ENCODE measurements around the gene FHIP1A. TPM values are rescaled to one million over a fixed set of nuclear protein-coding genes. Genes with fewer than 3 reads are reported as not detected.
A peak's percentile ranks its signal among the peaks of the same experiment; 100 is the strongest.
"Not testable (repeated sequence)": the region's sequence is repeated elsewhere in the genome, so short reads cannot be mapped to it uniquely, and the experiment has no call there.

FHIP1A gene
- total and polyA plus RNA-seq, 2 donors, result 1.2 to 7.7 TPM

DNA sequence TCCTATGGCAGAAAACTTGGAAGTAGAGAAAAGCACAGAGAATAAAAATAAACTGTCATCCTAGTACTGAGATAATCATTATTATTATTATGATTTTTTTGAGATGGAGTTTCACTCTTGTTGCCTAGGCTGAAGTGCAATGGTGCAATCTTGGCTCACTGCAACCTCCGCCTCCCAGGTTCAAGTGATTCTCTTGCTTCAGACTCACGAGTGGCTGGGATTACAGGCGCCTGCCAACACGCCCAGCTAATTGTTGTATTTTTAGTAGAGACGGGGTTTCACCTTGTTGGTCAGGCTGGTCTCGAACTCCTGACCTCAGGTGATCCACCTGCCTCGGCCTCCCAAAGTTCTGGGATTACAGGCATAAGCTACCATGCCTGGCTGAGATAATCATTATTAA lies 4.2 kb upstream of the FHIP1A start:
- H3K27ac ChIP-seq (ENCODE audit: low read depth); DNase-seq (ENCODE audit: extremely low spot score); H3K4me3 ChIP-seq (ENCODE audit: low read depth, low read length); H3K4me1 ChIP-seq (ENCODE audit: insufficient read depth); H3K36me3 ChIP-seq (ENCODE audit: insufficient read depth): not testable (repeated sequence)
- WGBS, result 90% methylated on average over 7 of the region's 7 CpGs

DNA sequence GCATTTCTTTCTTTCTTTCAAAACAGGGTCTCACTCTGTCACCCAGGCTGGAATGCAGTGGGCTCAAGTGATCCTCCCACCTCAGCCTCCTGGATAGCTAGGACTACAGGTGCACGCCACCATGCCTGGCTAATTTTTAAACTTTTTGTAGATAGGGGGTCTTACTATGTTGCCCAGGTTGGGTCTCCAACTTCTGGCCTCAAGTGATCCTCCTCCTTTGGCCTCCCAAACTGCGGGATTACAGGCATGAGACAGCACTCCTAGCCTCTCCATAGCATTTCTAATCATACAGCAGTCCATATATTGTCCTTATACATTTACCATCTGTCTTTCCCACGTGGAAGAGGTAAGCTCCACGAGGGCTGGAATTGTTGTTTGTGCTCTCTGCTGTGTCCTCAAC lies 2.0 kb upstream of the FHIP1A start:
- no peak for DNase-seq (ENCODE audit: extremely low spot score)
- no peak overlapping the region for H3K27ac ChIP-seq (ENCODE audit: low read depth)
- WGBS, result 96% methylated on average over 4 of the region's 4 CpGs
- H3K4me1 ChIP-seq (ENCODE audit: insufficient read depth), result no peaks in the 10 kb centered on the region
- H3K36me3 ChIP-seq (ENCODE audit: insufficient read depth), result no peaks in the 10 kb centered on the region
- H3K4me3 ChIP-seq (ENCODE audit: low read depth, low read length), result no peak overlapping the region

DNA sequence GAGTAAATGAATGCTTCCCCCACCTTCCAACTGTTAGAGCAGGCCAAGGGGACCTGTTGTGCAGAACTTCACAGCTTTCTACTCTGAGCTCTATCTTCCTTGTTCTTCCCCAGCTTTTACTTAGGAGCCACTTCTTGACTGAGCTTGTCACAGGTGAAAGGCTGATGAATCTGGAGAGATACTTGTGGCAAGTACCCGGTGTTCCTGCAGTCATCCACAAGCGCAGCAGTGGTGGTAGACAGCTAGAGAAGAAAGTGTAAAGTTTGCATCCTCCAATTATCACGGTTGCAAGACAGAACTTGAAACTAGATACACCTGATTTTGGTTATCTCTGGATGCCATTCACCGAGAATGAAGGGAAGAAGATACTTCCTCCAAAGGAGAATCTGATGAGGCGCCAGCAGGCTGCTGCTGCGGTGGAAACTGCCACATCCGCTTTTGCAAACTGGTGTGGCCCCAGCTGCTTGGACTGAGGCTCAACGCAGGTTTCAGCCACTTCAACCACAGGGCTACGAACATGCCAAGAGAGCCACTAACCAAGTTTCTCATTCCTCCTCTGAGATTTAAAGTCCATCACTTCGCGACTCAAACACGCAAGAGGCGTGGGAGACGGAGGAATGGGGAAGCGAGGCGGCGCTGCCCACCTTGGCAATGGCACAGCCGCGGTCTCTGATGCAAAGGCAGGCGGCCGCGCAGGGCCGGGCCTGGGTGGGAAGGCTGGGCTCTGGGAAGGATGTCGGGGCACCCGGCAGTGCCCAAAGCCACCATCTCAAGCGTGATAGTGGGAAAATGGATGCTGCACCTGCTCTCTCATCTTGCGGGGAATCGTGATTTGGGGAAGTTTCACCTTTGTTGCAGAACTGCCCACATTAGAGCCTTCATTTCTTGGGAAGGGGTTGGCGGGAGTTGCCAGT lies 1.3 kb upstream of the FHIP1A start:
- H3K27ac ChIP-seq (ENCODE audit: low read depth), result peak overlapping the region; percentile 31

GRCh38 chr4:151408380-151408629 lies 671 bp upstream of the FHIP1A start:
- Histone ChIP-seq H3K36me3 (ENCODE audit: insufficient read depth) (no peaks in the 10 kb centered on the region), H3K4me3 (ENCODE audit: low read depth, low read length) (peak overlapping the region; percentile 48), H3K4me1 (ENCODE audit: insufficient read depth) (no peaks in the 10 kb centered on the region), H3K27ac (ENCODE audit: low read depth) (peak overlapping the region; percentile 31)
- no peak for DNase-seq (ENCODE audit: extremely low spot score)
- WGBS, result 8% methylated on average over 8 of the region's 8 CpGs

More for the DNA sequence above, 1.3 kb upstream of the FHIP1A start:
- WGBS, result 30% methylated on average over 29 of the region's 29 CpGs
- peak overlapping the region; percentile 48 for H3K4me3 ChIP-seq (ENCODE audit: low read depth, low read length)
- DNase-seq (ENCODE audit: extremely low spot score), result no peak
- H3K36me3 ChIP-seq (ENCODE audit: insufficient read depth), result no peaks in the 10 kb centered on the region
- H3K4me1 ChIP-seq (ENCODE audit: insufficient read depth), result no peaks in the 10 kb centered on the region

DNA sequence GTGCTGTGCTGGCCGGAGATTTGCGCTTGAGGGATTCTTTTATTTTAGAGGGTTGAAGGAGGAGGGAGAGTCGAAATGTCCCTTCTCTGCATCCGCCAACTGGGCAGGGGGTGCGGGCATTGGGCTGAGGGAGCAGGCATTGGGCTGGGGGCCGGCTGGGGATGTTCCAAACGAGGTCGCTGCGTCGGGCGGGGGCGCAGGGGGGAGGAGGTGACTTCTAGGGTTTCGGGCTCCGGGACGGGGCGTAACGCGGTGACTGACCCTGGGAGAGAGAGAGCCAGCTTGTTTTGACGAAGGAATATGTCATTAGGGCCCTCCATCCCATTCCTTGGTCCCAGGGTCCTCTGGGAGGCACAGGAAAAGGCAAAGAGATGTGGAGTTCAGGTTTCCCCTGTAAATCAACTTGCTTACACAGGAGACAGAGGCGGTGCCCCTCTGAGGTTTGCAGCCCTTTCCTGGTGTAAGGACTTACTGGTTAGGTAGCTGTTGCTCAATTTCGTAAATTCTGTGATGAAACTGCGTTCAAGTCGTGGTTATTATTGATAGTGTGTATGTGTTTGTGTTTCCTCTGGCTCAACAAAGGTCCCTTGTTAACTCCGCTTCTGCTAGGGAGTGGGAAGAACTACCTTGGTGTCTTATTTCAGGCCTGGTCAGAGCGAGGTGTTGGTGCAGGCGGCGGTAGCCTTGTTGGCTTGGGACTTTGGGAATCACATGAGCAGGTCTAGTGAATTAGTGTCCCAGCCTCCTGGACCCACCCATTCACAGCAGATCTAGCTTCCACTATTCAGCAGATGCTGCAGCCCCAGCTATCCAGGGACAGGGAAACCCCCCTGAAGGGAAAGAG lies 716 bp downstream of the FHIP1A start:
- no peak for DNase-seq (ENCODE audit: extremely low spot score)
- WGBS, result 12% methylated on average over 27 of the region's 27 CpGs

GRCh38 chr4:151415978-151416377 lies 7.0 kb downstream of the FHIP1A start:
- Histone ChIP-seq H3K27ac (ENCODE audit: low read depth) (no peak overlapping the region), H3K4me3 (ENCODE audit: low read depth, low read length) (no peak overlapping the region), H3K36me3 (ENCODE audit: insufficient read depth) (no peaks in the 10 kb centered on the region), H3K4me1 (ENCODE audit: insufficient read depth) (no peaks in the 10 kb centered on the region)
- DNase-seq (ENCODE audit: extremely low spot score), result no peak

More for the DNA sequence above, 716 bp downstream of the FHIP1A start:
- Histone ChIP-seq H3K36me3 (ENCODE audit: insufficient read depth) (no peaks in the 10 kb centered on the region), H3K4me3 (ENCODE audit: low read depth, low read length) (peak overlapping the region; percentile 48), H3K4me1 (ENCODE audit: insufficient read depth) (no peaks in the 10 kb centered on the region), H3K27ac (ENCODE audit: low read depth) (peak overlapping the region; percentile 59)

DNA sequence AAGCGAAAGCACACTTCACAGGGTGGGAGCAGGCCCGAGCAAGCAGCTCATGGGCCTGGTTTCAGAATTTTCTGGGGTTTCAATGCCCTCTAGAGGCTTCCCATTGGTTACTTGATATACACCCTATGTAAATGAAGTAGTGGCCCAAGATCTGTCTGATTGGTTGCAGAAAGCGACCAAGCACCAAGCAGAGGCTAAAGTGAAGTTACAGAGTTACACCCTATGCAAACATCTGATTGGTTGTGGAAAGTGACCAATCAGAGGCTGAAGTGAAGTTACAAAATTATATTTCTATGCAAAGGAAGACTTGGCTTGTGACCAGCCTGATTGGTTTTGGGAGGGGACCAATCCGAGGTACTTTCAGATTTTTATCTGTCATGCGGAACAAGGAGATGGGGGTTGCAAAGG lies 8.2 kb downstream of the FHIP1A start:
- WGBS, result 86% methylated on average over 5 of the region's 5 CpGs
- no peak for DNase-seq (ENCODE audit: extremely low spot score)
- no peaks in the 10 kb centered on the region for H3K4me1 ChIP-seq (ENCODE audit: insufficient read depth)
- H3K36me3 ChIP-seq (ENCODE audit: insufficient read depth), result no peaks in the 10 kb centered on the region
- H3K27ac ChIP-seq (ENCODE audit: low read depth), result no peak overlapping the region
- H3K4me3 ChIP-seq (ENCODE audit: low read depth, low read length), result no peak overlapping the region

DNA sequence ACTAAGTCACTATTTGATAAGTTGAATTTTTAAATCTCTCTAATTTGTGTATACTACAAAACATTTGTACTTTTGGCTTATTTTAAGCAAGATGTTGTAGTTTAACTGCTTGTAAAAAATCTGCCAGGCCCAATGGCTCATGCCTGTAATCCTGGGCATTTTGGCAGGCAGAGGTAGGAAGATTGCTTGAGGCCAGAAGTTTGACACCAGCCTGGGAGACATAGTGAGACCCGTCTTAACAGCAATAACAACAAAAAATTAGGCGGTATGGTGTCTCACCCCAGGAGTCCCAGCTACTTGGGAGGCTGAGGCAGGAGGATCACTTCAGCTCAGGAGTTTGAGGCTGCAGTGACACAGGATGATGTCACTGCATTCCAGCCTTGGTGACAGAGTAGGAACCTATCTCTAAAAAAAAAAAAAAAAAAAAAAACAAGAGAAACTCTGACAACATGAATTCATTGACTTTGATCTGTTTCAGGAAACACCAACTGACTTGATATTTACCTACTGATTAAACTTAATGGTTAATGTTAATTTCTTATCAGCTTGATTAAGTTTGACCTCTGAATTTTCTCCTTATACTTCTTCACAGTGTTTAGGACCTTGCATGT lies 8.9 kb downstream of the FHIP1A start:
- Histone ChIP-seq H3K36me3 (ENCODE audit: insufficient read depth) (no peaks in the 10 kb centered on the region), H3K27ac (ENCODE audit: low read depth) (no peak overlapping the region), H3K4me3 (ENCODE audit: low read depth, low read length) (no peak overlapping the region), H3K4me1 (ENCODE audit: insufficient read depth) (no peaks in the 10 kb centered on the region)
- DNase-seq (ENCODE audit: extremely low spot score), result no peak
- 87% methylated on average over 2 of the region's 2 CpGs for WGBS

GRCh38 chr4:151418385-151418784 lies 9.4 kb downstream of the FHIP1A start:
- Histone ChIP-seq H3K4me3 (ENCODE audit: low read depth, low read length) (no peak overlapping the region), H3K4me1 (ENCODE audit: insufficient read depth) (no peaks in the 10 kb centered on the region), H3K36me3 (ENCODE audit: insufficient read depth) (no peaks in the 10 kb centered on the region), H3K27ac (ENCODE audit: low read depth) (no peak overlapping the region)
- no peak for DNase-seq (ENCODE audit: extremely low spot score)

GRCh38 chr4:151418856-151419255 lies 9.9 kb downstream of the FHIP1A start:
- WGBS, result 93% methylated on average over 1 of the region's 1 CpG
- H3K27ac ChIP-seq (ENCODE audit: low read depth), result no peak overlapping the region
- H3K36me3 ChIP-seq (ENCODE audit: insufficient read depth), result no peaks in the 10 kb centered on the region

GRCh38 chr4:151420250-151420807 lies 11.4 kb downstream of the FHIP1A start:
- DNase-seq (ENCODE audit: extremely low spot score), result no peak
- Histone ChIP-seq H3K4me3 (ENCODE audit: low read depth, low read length) (no peak overlapping the region), H3K27ac (ENCODE audit: low read depth) (no peak overlapping the region), H3K4me1 (ENCODE audit: insufficient read depth) (no peaks in the 10 kb centered on the region), H3K36me3 (ENCODE audit: insufficient read depth) (no peaks in the 10 kb centered on the region)

More at GRCh38 chr4:151418856-151419255, 9.9 kb downstream of the FHIP1A start:
- no peak for DNase-seq (ENCODE audit: extremely low spot score)
- Histone ChIP-seq H3K4me3 (ENCODE audit: low read depth, low read length) (no peak overlapping the region), H3K4me1 (ENCODE audit: insufficient read depth) (no peaks in the 10 kb centered on the region)

DNA sequence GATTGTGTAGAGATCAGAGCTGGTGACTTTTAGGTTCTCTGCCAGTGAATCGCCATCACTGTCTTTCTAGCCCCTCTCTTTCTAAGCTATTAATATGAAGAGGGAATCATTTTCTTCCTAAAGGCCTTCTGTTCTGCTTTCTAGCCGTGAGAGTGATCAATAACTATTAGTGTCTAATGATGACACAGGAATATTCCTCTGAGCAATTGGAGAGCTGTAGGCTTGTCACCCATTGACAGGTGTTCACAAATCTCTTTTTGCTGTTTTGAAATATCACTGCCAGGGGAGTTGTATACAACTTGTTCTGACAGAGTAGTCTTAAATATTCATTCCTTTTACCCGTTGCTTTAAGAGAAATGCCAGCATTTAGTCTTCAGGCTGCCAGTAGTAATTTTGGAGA lies 13.9 kb downstream of the FHIP1A start:
- no peak overlapping the region for H3K27ac ChIP-seq (ENCODE audit: low read depth)
- no peak for DNase-seq (ENCODE audit: extremely low spot score)

DNA sequence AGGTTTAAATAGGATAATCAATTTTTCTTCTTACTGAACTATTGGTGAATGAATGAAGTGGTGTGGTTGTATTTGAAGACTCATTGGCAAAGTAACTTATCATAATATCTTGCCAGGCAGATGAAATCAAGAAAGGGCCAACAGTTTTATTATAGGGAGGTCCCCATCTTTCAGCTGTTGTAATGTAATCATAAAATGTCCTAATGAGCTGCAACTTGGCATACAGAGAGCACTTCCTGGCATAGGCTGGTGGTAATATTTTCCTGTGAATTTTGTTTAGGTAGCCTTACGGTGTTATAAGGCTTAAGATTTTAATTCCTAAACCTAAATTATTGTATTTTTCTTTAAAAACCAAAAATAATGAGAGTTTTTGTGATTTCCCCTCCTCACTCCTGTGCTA lies 17.5 kb downstream of the FHIP1A start:
- no peak overlapping the region for H3K27ac ChIP-seq (ENCODE audit: low read depth)
- no peaks in the 10 kb centered on the region for H3K4me1 ChIP-seq (ENCODE audit: insufficient read depth)
- H3K4me3 ChIP-seq (ENCODE audit: low read depth, low read length), result no peak overlapping the region
- no peak for DNase-seq (ENCODE audit: extremely low spot score)
- WGBS, result 69% methylated on average over 1 of the region's 1 CpG
- no peaks in the 10 kb centered on the region for H3K36me3 ChIP-seq (ENCODE audit: insufficient read depth)

More for the DNA sequence above, 13.9 kb downstream of the FHIP1A start:
- H3K4me3 ChIP-seq (ENCODE audit: low read depth, low read length), result no peak overlapping the region
- H3K4me1 ChIP-seq (ENCODE audit: insufficient read depth), result no peaks in the 10 kb centered on the region
- WGBS, result 79% methylated on average over 3 of the region's 3 CpGs
- H3K36me3 ChIP-seq (ENCODE audit: insufficient read depth), result no peaks in the 10 kb centered on the region

All from urinary bladder (tissue), 4 donors.